GM18507 (cell line): ENCODE measurements around the gene VPS4A.

Source experiments
- DNase-seq: peaks from one replicate; pipeline ENCODE4 v3.0.0; 2011; ENCODE audit warnings: low read depth; ENCODE audit not compliant: insufficient read length; ENCODE audit errors: extremely low spot score
- FAIRE-seq: peaks from 2 replicates; lab custom pipeline; 2011; peaks lifted over from hg19 to GRCh38; lab: Jason Lieb, UNC

Gene VPS4A

DNA sequence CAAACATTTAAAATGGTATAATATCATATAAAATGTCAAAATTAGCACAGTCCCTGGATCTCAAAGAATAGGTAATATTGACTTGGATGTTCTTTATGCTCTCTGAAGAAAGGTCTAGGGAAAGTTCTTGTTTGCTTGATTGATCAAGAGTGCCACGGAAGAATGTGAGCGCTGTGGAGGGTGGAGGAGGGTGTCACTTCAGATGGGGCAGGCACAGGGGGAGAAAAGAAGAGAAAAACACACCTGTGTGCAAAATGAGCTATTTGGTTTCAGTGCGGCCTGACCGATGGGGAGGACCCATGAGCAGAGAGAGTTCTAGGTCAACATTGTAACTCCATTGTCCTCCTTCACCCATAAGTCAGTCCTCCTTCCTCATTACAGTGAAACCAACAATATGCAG, 8.8 kb upstream of the VPS4A start:
- FAIRE-seq (no peak), DNase-seq (no peak)

DNA sequence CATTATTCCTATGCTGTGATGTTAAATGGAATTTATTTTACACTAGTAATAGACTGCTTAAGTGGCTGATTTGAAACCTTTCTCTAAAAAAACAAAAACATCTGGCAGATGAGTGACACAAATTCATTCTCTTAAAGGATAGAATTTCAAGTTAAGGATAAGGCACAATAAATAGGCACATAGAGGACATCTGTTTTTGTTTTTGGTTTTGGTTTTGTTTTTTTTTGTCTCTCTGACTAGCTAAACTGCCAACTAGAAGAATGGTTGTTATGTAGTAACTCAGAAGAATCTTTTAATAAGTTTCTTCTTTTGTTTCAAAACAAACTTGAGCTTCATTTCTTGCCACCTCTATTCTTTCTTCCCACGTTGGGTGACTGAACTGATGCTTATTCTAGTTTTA, 5.1 kb upstream of the VPS4A start:
- FAIRE-seq, result no peak
- DNase-seq, result no peak

DNA sequence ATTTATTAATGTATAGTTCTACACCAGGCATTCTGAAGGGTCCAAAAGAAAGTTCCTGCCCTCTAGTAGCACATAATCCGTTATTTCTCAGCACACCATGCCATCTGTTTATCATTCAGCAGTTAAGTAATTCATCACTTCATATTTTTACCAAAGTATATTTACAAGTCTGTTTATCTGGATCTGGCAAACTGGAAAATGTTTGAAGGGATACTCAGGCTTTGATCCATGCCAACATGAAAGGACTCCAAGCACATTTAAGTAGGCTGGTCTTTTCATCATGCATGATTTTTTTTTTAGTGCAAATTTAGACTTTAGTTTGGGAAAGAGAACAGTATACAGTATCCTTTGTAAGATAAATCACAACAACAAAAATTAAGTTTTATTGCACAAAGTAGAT, 4.1 kb upstream of the VPS4A start:
- DNase-seq (no peak), FAIRE-seq (no peak)

DNA sequence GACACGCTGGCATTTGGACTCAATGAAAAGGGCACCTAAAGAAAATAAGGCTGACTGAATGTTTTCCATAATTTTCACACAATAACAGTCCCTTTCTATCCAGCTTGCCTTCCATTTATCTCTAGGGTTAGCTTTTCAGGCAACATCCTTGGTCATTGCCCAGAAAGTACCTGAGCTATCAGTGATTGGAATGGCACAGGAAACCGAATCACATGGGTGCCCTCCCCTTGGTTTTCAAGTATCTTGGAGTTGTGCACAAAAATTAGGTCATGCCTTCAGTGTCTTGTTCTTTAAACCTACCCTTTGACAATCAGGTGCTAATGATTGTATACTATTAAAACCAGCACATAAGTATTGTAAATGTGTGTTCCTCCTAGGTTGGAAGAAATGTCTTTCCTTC, 3.3 kb upstream of the VPS4A start:
- DNase-seq, result no peak
- FAIRE-seq, result no peak

DNA sequence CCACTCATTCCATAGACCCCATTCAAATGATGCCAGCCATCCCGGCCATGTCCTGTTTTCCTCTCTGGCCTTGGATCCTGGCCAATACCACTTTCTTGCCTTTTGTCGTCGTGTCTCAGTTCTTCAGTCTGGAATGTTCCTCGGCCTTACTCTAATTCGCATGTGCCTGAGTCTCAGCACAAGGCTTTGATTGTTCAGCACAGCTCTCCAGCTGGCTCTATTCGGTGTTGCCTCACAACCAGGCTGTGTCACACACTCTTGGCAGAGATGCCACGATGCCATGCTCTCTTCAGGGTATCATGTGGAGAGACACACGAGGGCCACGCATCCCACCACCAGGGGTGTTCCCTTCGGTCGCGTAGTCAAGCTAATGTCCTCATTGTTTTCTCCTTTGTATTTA, 1.8 kb upstream of the VPS4A start:
- DNase-seq, result no peak
- FAIRE-seq, result no peak

DNA sequence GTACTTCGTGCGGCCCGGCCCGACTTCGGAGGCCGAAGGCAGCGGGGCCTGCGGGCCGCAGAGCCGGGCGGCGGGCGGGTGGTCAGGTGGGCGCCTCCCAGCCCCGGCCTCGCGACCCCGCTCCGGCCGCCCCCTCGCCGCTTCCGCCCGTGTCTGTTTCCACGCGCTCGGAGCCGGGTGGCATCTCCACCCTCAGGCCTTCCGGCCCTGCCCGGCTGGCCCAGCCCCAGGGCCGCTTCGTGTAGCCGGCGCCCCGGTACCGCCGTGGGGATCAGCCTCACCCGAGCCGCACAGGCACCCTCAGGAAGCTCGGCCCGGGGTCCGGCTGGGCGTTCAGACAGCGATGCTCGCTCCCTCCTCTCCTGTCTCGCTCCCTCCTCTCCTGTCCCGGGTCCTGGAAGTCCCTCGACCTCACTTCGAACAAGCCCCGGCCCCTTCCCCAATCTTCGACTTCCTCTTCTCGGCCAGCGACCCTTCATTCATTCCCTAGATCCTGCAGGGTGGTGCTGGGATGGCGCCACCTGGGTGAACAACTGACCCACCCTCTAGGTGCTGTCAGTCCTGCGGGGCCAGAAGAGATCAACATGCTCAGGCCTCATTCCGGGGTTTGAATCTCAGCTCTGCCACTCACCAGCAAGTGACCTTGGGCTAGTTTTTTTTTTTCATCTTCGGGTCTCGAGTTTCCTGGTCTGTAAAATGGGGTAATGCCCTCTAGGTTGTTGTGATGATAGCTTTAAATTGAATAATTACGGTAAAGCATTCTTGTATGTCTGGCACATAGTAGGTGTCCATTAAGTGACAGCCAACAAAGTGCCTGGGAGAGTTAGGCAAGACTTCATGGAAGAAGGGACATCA, 610 bp downstream of the VPS4A start:
- FAIRE-seq (peak; percentile 53), DNase-seq (peak; percentile 30)

DNA sequence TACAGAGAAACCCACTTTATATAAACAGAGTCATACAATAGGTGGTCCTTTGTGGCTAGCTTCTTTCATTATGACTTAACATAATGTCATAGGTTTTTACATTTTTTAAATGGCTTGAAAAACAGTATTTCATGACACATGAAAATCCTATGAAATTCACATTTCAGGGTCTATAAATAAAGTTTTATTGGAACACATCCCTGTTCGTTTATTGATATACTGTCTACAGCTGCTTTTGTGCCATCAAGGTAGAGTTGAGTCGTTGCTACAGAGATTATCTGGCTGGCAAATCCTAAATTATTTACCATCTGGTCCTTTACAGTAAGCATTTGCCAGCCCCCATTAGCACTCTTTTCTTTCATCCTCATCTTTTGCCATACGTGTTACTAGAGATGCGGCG, 2.3 kb downstream of the VPS4A start:
- FAIRE-seq, result no peak
- DNase-seq, result no peak

DNA sequence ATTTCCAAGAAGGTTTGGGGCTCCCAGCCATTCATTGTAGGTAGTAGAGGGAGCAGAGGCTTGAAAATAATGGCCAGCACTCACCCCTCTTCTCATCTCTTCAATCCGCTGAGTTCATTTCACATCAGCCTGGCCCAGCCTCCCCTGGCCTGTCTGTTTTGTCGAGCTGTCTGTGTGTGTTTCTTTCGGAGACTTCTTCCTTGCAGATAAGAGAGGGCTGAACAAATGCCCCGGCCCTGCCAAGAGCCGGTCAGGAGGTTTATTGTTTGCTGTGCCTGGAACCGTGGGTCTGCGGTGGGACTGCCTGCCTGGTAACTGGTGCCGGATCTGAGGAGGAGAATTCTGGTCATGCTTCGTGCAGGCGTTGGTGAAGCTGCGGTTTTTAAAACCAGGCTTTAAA, 3.4 kb downstream of the VPS4A start:
- DNase-seq (no peak), FAIRE-seq (no peak)

DNA sequence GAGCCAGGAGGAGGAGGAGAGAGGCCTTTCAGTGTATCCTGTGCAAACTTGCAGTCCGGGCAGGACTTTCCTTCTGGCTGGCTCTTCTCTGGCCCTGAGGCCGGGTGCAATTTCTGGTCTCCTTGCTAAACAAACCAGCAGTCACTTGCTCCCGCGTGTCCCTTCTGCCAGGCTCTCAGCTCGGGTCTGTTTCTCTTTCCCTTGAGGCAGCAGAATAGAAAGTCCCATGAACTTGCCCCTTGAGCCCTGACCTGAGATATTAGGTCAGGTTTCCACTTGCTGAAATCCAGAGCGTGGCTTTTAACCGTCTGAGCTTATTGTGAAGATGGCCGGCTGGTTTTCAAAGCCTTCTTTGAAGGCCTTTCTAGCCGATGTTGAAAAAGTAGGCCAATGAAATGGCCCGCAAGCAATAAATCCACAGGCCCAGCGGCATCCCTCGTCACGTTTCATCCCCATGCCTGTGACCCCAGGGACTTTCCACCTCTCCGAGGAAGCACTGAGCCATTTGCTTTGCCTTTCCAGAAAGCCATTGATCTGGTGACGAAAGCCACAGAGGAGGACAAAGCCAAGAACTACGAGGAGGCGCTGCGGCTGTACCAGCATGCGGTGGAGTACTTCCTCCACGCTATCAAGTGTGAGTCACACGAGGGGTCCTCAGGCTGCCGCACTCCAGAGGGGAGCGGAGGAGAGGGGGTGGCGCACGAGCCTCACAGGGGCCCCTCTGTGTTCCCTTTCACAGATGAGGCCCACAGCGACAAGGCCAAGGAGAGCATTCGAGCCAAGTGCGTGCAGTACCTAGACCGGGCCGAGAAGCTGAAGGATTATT, 4.5 kb downstream of the VPS4A start:
- FAIRE-seq, result no peak
- DNase-seq, result no peak

DNA sequence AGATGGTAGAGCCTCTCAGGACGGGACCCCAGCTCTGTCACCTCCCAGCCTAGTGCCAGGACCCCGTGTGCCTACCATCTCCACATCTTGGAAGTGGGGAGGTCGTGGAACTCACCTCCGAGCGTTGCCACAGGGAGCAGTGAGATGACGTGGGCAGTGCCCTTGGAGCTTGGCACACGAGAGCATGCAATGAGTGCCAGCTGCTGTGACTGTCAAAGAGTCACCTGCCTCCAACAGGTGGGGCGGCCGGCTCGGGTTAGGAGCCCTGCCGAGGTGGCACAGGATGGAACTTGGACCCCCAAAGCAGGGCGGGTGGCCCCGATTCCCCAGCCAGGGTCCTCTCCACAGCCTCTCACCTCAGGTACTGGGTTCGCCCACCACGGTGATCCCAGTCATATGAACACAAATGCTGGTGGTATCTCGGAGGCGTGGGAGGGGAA, 5.5 kb downstream of the VPS4A start:
- no peak for FAIRE-seq
- DNase-seq, result no peak

DNA sequence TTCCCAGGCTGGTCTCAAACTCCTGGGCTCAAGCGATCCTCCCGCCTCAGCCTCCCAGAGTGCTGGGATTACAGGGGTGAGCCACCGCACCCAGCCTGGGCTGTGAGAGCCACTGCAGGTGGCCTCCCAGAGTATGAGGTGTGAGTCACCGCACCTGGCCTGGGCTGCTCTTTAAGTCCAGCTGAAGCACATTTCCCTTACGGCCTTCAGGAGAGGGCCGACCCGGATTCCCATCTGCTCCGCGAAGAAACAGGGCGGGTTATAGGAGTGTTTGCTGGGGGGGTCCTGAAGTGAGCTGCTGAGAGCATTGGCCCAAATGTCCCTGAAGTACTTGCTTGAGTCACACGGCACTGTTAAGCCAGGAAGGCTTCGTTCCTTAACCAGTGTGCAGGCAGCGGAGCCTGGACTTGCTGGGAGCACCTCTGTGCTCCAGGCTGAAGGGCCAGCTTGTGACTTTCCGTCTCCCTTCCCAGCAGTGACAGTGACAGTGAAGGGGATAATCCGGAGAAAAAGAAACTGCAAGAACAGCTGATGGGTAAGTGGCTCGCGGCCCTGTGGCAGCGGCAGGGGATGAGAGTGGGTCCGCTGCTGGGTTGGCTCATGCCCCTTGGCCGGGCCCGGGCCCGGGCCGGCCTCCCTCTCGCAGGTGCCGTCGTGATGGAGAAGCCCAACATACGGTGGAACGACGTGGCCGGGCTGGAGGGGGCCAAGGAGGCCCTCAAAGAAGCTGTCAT, 7.2 kb downstream of the VPS4A start:
- no peak for DNase-seq
- FAIRE-seq, result no peak

DNA sequence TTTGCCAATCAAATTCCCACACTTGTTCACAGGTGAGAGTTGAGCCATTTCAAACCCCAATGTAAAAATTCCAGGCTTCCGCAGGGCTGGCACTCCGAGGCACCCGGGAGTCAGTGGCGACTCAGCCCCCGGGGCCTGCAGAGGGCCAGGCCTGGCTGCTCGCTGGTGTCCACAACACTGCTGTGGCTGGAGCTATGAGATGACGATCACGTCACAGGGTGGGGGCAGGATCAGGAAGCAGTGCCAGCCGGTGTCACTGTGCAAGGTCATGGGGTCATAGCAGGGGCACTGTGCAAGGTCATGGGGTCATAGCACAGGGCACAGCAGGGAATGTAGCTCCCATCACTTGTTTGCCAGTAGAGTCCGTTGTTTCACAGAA, 7.8 kb downstream of the VPS4A start:
- FAIRE-seq, result no peak
- DNase-seq, result no peak

DNA sequence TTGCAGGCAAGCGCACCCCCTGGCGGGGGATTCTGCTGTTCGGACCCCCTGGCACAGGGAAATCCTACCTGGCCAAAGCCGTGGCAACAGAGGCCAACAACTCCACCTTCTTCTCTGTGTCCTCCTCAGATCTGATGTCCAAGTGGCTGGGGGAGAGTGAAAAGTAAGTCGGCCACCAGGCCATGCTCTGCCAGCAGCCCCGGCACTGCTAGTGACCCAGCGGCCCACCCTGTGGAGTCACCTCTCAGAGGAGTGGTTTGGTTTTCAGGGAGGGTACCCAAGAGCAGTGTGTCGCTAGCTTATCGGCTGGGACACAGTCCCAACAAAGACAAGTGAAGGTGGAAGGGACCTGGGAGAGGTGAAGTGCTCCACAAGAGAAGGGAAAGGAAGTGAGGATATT, 8.2 kb downstream of the VPS4A start:
- FAIRE-seq (no peak), DNase-seq (no peak)

DNA sequence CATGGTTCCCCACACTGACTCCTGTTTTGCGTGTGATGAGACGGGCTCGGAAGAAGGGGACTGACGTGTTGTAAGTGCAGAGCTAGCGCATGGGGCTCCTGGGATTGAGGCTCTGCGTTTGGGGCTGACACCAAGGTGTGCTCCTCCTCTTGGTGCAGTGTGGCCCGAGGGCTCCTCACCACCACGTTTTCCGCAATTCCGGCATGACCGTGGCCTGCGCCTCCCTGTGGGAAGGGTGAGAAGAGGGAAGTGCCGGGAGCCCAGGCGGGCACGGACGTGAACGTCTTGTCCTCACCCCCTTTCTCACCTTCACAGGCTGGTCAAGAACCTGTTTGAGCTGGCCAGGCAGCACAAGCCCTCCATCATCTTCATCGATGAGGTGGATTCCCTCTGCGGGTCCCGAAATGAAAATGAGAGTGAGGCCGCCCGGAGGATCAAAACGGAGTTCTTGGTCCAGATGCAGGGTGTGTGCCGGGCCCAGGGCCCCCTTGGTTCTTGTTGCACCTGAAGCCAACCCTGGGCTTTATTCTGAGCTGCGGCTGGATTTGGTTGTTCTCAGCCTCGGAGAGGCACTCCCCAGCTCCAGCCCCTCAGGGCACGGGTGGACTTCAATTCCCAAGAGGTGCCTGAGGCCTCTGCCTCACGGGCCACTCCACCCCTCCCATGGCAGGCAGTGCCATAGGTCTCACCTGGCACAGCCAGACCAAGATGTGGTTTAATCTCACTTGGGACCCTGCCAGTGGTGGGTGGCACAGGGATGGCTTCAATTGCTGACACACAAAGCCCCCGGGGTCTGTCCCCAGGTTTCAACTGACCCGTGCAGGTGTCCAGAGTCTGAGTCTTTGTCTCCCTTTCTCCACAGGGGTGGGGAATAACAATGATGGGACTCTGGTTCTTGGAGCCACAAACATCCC, 8.9 kb downstream of the VPS4A start:
- FAIRE-seq (no peak), DNase-seq (no peak)

DNA sequence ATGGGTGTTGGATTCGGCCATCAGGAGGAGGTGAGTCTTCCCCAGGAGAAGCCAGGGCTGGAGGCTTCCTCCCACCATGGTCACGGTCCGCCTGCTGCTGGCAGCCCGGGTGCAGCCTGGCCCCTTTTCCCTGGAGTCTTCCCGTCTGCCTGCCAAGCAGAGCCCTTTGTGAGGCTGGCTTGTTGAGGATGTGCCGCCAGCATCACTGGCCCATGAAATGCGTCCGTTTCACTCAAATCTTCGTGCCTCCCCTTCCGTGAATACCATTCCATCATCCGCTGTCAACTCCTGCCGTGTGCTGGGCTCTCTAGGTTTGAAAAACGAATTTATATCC, 9.6 kb downstream of the VPS4A start:
- no peak for FAIRE-seq
- DNase-seq, result no peak

DNA sequence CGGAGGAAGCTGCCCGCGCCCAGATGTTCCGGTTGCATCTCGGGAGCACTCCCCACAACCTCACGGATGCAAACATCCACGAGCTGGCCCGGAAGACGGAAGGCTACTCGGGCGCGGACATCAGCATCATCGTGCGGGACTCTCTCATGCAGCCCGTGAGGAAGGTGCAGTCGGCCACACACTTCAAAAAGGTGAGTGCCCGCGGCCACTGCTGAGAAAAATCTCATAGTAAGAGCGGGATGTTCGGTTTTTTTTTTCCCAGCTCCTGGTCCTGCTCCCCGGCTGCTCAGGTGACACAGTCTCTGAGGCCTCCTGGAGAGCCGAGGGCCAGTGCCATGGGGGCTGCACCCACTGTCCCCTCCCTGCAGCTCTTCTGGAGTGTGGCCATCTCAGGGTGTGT, 9.9 kb downstream of the VPS4A start:
- FAIRE-seq (no peak), DNase-seq (no peak)

DNA sequence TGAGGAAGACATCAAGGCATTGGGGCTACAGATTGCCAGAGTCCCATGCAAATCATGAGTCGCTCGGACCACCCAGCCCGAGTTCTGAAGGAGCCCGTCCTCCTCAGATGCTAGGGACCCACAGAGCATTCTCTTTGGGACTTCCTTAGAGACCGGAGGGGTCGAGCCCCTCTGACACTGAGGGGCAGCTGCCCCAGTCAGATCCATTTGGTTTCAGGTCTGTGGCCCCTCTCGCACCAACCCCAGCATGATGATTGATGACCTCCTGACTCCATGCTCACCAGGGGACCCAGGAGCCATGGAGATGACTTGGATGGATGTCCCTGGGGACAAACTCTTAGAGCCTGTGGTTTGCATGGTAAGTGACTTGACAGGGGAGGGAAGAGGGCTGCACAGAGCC, 11.2 kb downstream of the VPS4A start:
- DNase-seq (no peak), FAIRE-seq (no peak)

DNA sequence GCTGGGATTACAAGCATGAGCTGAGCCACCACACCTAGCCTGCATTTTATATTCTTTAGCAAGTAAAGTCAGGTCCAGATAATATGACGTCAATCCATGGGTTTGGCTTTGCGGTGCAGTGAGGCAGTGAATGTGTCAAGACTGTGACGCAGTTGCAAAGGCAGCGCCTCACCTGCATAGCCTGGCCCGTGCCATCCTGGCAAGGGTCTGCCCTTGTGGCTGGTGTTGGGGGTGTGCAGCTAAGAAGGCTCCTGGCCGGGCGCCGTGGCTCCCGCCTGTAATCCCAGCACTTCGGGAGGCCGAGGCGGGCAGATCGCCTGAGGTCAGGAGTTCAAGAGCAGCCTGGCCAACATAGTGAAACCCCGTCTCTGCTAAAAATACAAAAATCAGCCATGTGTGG, 12.3 kb downstream of the VPS4A start:
- DNase-seq (no peak), FAIRE-seq (no peak)

DNA sequence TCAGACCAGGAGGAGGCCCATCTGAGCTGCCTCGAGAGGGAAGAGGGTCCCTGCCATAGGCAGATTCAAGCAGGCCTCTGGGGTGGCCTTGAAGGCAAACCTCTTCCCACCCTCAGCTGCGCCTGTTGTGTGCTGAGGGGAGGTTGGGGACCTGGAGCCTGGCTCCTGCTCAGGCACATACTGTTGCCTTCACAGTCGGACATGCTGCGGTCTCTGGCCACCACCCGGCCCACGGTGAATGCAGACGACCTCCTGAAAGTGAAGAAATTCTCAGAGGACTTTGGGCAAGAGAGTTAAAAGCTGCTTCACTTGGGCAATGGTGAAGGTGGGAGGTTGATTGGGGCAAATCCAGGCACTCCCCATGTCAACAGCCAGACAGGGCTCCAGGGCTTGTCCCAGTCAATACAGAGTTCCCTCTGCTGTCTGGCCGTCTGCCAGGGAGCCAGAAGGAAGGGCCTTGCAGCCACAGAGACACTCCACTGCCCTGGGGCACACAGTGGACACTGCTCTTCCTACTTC, 12.9 kb downstream of the VPS4A start:
- DNase-seq (no peak), FAIRE-seq (no peak)
